RWPE2 (cell line): ENCODE results near the gene RPS15.

Experiments used
- ATAC-seq: fragments of 200-7000 bp; cut with Tn5 transposase; 3 replicates; pipeline ENCODE4 v1.9.1; 2021; ENCODE audit warnings: low read depth
- DNase-seq: peaks from one replicate; pipeline ENCODE4 v3.0.0-alpha.2; 2020; ENCODE audit warnings: low spot score
- H3K27ac ChIP-seq: fragments of 450-650 bp; 2 replicates; pipeline ENCODE4 v1.5.1; 2017; ENCODE audit warnings: mild to moderate bottlenecking; ENCODE audit not compliant: poor library complexity, severe bottlenecking
- H3K27me3 ChIP-seq: fragments of 250-450 bp; sonication (Bioruptor Pico); 2 replicates; pipeline ENCODE4 v1.5.1; 2021; ENCODE audit warnings: mild to moderate bottlenecking, moderate library complexity; ENCODE audit not compliant: insufficient read depth, poor library complexity, severe bottlenecking
- H3K36me3 ChIP-seq: fragments of 250-450 bp; sonication (Bioruptor Pico); 2 replicates; pipeline ENCODE4 v1.5.1; 2020; ENCODE audit warnings: low read depth, mild to moderate bottlenecking, moderate library complexity
- H3K4me1 ChIP-seq: fragments of 250-450 bp; sonication (Bioruptor Pico); 2 replicates; pipeline ENCODE4 v1.5.1; 2021; ENCODE audit warnings: mild to moderate bottlenecking, moderate library complexity; ENCODE audit not compliant: insufficient read depth, poor library complexity, severe bottlenecking
- H3K4me3 ChIP-seq: fragments of 250-450 bp; sonication (Bioruptor Pico); 2 replicates; pipeline ENCODE4 v1.5.1; 2021; ENCODE audit warnings: mild to moderate bottlenecking, moderate library complexity; ENCODE audit not compliant: severe bottlenecking
- H3K9me3 ChIP-seq: fragments of 250-450 bp; sonication (Bioruptor Pico); 2 replicates; pipeline ENCODE4 v1.5.1; 2021; ENCODE audit warnings: mild to moderate bottlenecking, moderate library complexity; ENCODE audit not compliant: severe bottlenecking
- TF ChIP-seq, protein P1 (sequence below): fragments of 450-650 bp; IDR thresholded peaks from one replicate; pipeline ENCODE4 v1.5.1; 2017; ENCODE audit warnings: mild to moderate bottlenecking, moderate library complexity; ENCODE audit not compliant: poor library complexity, severe bottlenecking

The RPS15 gene

GRCh38 chr19:1427221-1427920 lies 10.8 kb upstream of the RPS15 start:
- H3K9me3 ChIP-seq: no peaks in the 10 kb centered on the region
- no peak overlapping the region for H3K27ac ChIP-seq
- peaks cover 11% of the 10 kb centered on the region for H3K4me1 ChIP-seq
- TF ChIP-seq, protein P1, sequence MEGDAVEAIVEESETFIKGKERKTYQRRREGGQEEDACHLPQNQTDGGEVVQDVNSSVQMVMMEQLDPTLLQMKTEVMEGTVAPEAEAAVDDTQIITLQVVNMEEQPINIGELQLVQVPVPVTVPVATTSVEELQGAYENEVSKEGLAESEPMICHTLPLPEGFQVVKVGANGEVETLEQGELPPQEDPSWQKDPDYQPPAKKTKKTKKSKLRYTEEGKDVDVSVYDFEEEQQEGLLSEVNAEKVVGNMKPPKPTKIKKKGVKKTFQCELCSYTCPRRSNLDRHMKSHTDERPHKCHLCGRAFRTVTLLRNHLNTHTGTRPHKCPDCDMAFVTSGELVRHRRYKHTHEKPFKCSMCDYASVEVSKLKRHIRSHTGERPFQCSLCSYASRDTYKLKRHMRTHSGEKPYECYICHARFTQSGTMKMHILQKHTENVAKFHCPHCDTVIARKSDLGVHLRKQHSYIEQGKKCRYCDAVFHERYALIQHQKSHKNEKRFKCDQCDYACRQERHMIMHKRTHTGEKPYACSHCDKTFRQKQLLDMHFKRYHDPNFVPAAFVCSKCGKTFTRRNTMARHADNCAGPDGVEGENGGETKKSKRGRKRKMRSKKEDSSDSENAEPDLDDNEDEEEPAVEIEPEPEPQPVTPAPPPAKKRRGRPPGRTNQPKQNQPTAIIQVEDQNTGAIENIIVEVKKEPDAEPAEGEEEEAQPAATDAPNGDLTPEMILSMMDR: no peak
- DNase-seq (no peak), ATAC-seq (no peak)
- H3K4me3 ChIP-seq: no peak overlapping the region
- H3K36me3 ChIP-seq: peaks cover 95% of the 10 kb centered on the region
- H3K27me3 ChIP-seq: no peaks in the 10 kb centered on the region

DNA sequence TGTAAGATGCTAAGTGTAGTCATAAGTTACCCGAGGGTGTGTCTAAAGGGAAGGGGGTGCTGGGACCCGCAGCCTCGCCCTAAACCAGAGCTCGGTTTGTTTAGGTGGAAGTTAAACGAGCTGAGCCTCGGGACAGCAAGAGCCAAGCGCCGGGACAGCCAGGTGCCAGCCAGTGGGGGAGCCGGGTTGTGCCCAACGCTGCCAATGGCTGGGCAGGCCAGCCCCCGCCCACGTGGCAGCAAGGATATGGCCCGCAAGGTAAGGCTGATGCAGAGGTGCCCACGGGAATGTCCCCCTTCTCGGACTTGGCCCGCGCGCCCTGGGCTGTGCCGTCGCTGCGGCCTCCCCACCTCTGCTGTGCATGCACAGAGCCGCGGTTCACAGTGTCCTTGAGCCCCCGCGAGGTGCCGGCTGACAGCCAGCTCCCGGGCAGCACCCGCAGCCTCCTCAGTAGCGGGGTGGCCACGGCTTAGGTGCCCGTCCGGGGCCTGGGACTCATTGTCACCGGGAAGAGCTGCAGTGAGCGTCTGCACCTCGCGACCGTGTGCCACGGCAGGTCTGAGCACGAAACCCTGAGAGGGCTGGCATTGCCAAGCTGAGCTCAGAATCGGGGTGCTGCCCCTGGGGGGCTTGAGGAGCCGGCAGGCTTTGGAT lies 9.3 kb upstream of the RPS15 start:
- Histone ChIP-seq H3K36me3 (peaks cover 93% of the 10 kb centered on the region), H3K4me3 (no peak overlapping the region), H3K27me3 (no peaks in the 10 kb centered on the region), H3K27ac (no peak overlapping the region), H3K9me3 (no peaks in the 10 kb centered on the region), H3K4me1 (peaks cover 11% of the 10 kb centered on the region)
- ATAC-seq (no peak), DNase-seq (no peak)
- TF ChIP-seq, protein P1: no peak

DNA sequence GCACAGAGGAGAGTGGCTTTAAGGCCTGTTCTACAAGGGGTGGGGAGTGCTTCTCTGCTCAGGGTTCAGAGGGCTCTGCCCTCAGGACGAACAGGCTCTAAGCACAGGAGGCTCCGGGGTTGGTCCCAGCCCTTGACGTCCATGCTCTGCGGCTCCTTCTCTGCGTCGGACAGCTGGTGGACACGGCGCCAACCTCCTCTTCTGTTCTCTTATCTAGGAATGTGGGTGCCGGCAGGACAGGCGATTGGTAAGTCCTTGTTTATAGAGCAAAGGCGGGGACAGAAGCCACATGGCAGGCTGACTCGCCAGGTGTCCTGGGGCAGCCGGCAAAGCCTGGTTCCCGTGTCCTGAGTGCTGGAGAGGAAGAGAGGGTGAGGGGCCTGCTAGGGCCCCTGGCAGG lies 8.4 kb upstream of the RPS15 start:
- DNase-seq (no peak), ATAC-seq (no peak)
- Histone ChIP-seq H3K27me3 (no peaks in the 10 kb centered on the region), H3K36me3 (peaks cover 95% of the 10 kb centered on the region), H3K27ac (no peak overlapping the region), H3K9me3 (no peaks in the 10 kb centered on the region), H3K4me3 (no peak overlapping the region), H3K4me1 (peaks cover 6% of the 10 kb centered on the region)
- TF ChIP-seq, protein P1: no peak

GRCh38 chr19:1430246-1430645 lies 8.0 kb upstream of the RPS15 start:
- no peaks in the 10 kb centered on the region for H3K9me3 ChIP-seq
- H3K4me3 ChIP-seq: no peak overlapping the region
- peaks cover 93% of the 10 kb centered on the region for H3K36me3 ChIP-seq
- TF ChIP-seq, protein P1: no peak
- H3K27ac ChIP-seq: no peak overlapping the region
- no peaks in the 10 kb centered on the region for H3K27me3 ChIP-seq
- DNase-seq (no peak), ATAC-seq (no peak)
- H3K4me1 ChIP-seq: peaks cover 2% of the 10 kb centered on the region
